Skeletal muscle cell (primary cell): ENCODE data around the gene ITGB5.

Experiments
- DNase-seq: peaks from one replicate; pipeline ENCODE4 v3.0.0-alpha.2; 2010; ENCODE audit warnings: low read depth
- H3K4me3 ChIP-seq: 2 replicates; pipeline ENCODE4 v1.5.1; 2011; ENCODE audit warnings: low read depth, mild to moderate bottlenecking, control low read depth, low read length, moderate library complexity

The ITGB5 gene

DNA sequence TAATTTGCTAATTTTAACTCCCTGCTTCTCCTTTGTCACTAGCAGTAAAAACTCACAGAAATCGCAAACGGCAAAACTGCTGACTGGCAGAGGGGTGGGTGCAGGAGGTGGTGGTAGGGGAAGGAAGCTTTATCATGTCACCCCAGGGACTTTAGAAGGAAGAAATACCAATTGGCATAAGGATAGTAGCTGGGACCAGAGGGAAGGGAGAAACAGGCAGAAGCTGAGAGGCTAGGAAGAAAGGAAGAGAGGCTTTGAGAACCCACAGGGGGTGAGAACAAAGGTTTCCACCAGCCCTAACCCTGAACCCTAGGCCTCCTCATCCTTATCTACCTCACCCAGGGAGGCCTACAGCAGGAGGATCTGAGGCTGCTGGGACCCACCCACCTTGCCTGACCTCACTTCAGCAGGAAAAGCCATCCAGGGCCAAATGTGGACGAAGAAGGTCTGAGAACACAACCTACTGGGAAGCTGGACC, 10.7 kb downstream of the ITGB5 start:
- no peak for DNase-seq
- H3K4me3 ChIP-seq: no peak overlapping the region

GRCh38 chr3:124873226-124873625, 13.9 kb downstream of the ITGB5 start:
- no peak overlapping the region for H3K4me3 ChIP-seq
- no peak for DNase-seq

GRCh38 chr3:124867511-124867910, 19.7 kb downstream of the ITGB5 start:
- no peak overlapping the region for H3K4me3 ChIP-seq
- no peak for DNase-seq

- H3K4me3 ChIP-seq: no peak overlapping the region
- DNase-seq: no peak
These were observed 25.2 kb downstream of the ITGB5 start for GRCh38 chr3:124862006-124862405.

- DNase-seq: no peak
- H3K4me3 ChIP-seq: no peak overlapping the region
These were observed 26.1 kb downstream of the ITGB5 start for GRCh38 chr3:124861041-124861440.

- H3K4me3 ChIP-seq: no peak overlapping the region
- DNase-seq: peak; percentile 87
These were observed 26.6 kb downstream of the ITGB5 start for GRCh38 chr3:124860599-124860998.

- peak; percentile 58 for DNase-seq
- H3K4me3 ChIP-seq: no peak overlapping the region
These were observed 28.1 kb downstream of the ITGB5 start for GRCh38 chr3:124859025-124859424.

DNA sequence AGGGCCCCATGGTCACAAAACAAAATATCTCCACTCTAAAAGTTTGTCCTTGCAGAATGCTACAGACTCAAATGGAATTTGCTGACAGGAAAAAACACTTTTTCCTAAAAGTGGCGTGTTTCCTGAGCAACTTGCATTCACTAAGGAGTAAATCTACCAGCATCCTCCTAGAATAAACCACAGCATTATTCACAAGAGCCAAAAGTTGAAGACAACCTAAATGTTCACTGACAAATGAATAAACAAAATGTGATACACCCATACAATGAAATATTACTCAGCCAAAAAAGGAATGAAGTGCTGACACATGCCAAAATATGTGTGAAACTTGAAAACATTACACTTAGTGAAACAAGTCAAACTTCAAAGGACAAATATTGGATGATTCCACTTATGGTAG, 28.9 kb downstream of the ITGB5 start:
- no peak overlapping the region for H3K4me3 ChIP-seq
- DNase-seq: no peak

GRCh38 chr3:124856677-124857076, 30.5 kb downstream of the ITGB5 start:
- DNase-seq: no peak
- no peak overlapping the region for H3K4me3 ChIP-seq

- H3K4me3 ChIP-seq: no peak overlapping the region
These were observed 33.2 kb downstream of the ITGB5 start for GRCh38 chr3:124854009-124854408.

DNA sequence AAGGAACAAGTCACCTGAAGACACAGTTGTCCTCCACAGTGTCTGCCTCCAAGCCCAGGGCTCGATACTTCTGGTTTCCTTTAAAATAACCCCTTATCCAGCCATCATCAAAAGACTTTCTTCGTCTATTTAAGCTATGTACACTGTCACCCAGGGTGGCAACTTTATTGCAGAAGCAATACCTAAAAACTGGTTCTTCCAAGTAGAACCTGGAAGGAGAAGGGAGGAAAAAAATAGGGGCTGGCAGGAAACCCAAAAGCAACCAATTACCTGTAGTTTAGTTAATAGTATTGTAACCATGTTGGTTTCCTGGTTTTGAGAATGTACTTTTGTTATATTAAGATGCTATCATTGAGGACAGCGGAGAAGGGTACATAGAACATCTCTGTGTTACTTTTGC, 33.7 kb downstream of the ITGB5 start:
- H3K4me3 ChIP-seq: no peak overlapping the region
- no peak for DNase-seq

More at GRCh38 chr3:124854009-124854408, 33.2 kb downstream of the ITGB5 start:
- peak; percentile 46 for DNase-seq

- DNase-seq: no peak
- H3K4me3 ChIP-seq: no peak overlapping the region
These were observed 35.3 kb downstream of the ITGB5 start for GRCh38 chr3:124851905-124852304.

DNA sequence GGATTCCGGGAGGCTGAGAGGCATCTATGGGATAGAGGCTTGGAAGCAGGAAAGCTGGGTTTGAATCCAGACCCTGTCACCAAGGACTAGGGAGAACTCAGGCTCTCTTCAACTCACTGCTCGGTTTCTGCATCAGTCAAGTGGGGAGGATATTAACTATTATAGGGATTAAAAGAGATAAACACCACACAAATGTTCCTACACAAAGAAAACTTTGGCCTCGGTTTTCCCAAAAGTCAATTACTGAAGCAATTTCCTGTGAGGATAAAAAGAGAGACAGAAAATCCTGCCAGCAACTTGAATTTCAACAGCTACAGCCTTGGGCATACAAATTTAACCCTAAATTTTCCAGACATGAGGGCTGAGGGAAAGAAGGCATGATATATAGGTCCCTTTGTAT, 36.0 kb downstream of the ITGB5 start:
- H3K4me3 ChIP-seq: no peak overlapping the region
- no peak for DNase-seq

DNA sequence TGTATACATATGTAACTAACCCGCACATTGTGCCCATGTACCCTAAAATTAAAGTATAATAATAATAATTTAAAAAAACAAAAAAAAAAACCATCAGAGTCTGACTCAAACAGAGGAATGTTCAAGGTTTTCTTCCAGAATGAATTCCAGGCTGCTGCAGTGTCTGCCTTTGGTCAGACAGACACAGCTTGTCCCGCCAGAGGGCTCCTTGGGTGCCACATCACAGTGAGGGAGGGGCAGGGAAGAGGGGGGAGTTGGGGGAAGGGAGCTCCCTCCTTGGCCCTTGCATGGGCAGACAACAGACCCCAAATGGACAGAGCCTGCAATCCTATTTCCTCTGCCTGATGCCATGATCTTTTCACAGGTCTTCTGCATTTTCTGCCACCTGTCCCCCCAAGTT, 36.5 kb downstream of the ITGB5 start:
- DNase-seq: peak; percentile 30

DNA sequence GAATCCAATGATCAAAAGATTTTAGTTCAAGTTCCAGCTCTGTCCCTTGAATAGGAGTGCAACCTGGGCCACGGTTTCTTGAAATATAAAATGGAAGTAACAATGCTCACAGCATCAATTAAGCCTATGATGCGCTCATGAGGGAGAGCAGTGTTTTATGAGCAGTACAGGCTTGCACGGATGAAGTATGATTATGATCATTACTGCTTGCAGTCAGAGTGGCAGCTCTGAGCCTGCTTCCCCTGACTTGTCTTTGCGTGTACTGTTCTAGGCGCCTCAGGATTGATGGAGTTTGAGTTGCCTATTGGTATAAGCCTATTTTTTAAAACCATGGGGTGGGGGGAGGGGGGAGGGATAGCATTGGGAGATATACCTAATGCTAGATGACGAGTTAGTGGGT, 37.0 kb downstream of the ITGB5 start:
- no peak for DNase-seq
- no peak overlapping the region for H3K4me3 ChIP-seq

More for the DNA sequence above, 36.5 kb downstream of the ITGB5 start:
- H3K4me3 ChIP-seq: no peak overlapping the region

DNA sequence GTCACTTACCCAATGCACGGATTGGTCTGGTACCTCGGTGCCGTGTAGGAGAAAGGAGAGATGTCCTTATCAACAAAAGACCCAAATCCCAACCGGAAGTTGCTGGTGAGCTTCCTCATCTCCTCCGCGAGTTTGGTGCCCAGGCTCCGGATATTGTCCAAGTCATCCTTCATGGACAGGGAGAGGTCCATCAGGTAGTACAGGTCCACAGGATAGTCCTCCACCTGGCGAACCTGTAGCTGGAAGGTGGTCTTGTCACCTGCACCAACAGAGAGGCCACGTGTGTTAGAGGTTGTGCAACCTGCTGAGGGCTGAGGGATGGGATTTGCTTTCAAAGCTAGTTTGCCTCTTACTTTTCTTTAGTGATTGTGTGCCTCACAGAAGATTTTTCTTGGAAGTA, 38.9 kb downstream of the ITGB5 start:
- DNase-seq: no peak
- no peak overlapping the region for H3K4me3 ChIP-seq

- DNase-seq: no peak
- no peak overlapping the region for H3K4me3 ChIP-seq
These were observed 39.3 kb downstream of the ITGB5 start for GRCh38 chr3:124847863-124848262.

DNA sequence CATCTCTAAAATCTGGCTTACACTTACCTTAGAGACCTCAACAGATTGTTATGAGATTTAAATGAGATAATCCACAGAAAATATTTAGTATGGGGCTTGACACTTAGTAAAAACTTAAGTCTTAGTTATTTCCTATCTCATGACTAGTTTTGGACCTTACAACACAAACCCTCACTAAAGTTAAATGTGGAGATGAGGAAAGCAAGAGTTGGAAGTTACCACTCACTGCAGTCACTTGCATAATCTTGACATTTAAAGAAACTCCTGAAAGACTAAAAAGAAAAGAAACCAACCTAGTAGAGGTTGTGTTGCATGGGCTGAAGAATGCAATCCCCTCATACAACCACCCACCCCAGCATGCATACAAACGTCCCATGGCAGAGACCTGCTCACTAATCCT, 40.1 kb downstream of the ITGB5 start:
- no peak for DNase-seq
- no peak overlapping the region for H3K4me3 ChIP-seq

GRCh38 chr3:124846189-124846588, 41.0 kb downstream of the ITGB5 start:
- peak; percentile 62 for DNase-seq
- H3K4me3 ChIP-seq: no peak overlapping the region

GRCh38 chr3:124845406-124845805, 41.8 kb downstream of the ITGB5 start:
- no peak overlapping the region for H3K4me3 ChIP-seq
- DNase-seq: peak; percentile 80

- no peak for DNase-seq
- no peak overlapping the region for H3K4me3 ChIP-seq
These were observed 43.5 kb downstream of the ITGB5 start for GRCh38 chr3:124843506-124844177.

DNA sequence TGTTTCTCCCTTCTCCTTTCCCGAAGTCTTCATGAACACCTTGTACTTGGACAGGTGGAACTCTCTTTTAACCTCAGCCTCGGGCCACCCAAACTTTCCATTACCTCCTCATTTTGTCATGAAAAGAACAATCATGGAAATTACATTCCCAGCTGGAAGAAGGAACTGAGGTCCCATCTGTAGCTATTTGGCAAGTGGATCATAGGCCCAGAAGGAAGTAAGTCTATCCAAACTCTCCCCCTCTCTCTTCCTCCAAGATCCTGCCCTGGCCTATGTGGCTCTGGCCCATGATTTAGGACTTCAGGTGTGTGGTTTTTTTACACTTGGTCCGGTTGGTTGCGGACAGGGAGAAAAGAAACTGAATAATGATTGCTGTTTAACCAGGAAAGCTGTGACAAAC, 44.1 kb downstream of the ITGB5 start:
- DNase-seq: no peak
- no peak overlapping the region for H3K4me3 ChIP-seq
